ENCODE data around the gene VSIG10.

DNA sequence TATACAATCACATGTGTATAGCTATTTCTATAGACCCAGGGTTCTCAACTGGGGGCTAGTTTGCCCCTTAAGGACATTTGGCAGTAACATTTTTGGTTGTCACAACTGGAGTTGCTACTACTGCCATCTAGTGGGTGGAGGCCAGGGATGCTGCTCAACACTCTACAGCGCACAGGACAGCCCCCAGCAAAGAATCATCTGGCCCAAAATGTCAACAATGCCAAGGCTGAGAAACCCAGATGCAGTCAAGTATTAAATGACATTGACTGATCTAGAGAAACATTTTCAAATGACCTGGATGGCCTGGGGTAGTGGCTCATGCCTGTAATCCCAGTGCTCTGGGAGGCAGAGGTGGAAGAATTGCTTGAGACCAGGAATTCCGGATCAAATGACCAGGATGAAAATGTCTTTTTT lies 48.7 kb downstream of the VSIG10 start:
- TF ChIP-seq CTCF (optimal IDR thresholded peaks at IDR 0.05 in 1 of 3, IDR thresholded peaks at IDR 0.05 in 1 of 3, conservative IDR thresholded peaks at IDR 0.05 in 1 of 3; ENCODE audit: extremely low read depth in 1 of 3, insufficient read depth in 2 of 3, low read length in 3 of 3) (peak; percentile 72 to 79 (median 76)), EZH2 (IDR thresholded peaks at IDR 0.05; ENCODE audit: low read length) (no peak)
